ENCODE results near the gene ALPL.
"Not testable (repeated sequence)": the region's sequence is repeated elsewhere in the genome, so short reads cannot be mapped to it uniquely, and the experiment has no call there.

ALPL gene

GRCh38 chr1:21563971-21564370, 54.7 kb downstream of the ALPL start:
- DNase-seq = no peak

- peak; percentile 36 to 54 (median 43) for DNase-seq
Measured at GRCh38 chr1:21564521-21565095, 55.4 kb downstream of the ALPL start.

GRCh38 chr1:21565285-21565684, 56.1 kb downstream of the ALPL start:
- peak in 2 of 3 donors; percentile 9 to 30 for DNase-seq

- DNase-seq = not testable (repeated sequence)
Measured at GRCh38 chr1:21566361-21566760, 57.1 kb downstream of the ALPL start.

- no peak for DNase-seq
Measured at GRCh38 chr1:21567241-21568005, 58.2 kb downstream of the ALPL start.

GRCh38 chr1:21568006-21568746, 59.0 kb downstream of the ALPL start:
- DNase-seq = no peak

- DNase-seq = no peak
Measured at GRCh38 chr1:21568809-21569385, 59.7 kb downstream of the ALPL start.

- no peak for DNase-seq
Measured at GRCh38 chr1:21569820-21570527, 60.8 kb downstream of the ALPL start.

GRCh38 chr1:21570528-21570875, 61.3 kb downstream of the ALPL start:
- DNase-seq = no peak

GRCh38 chr1:21570885-21571284, 61.7 kb downstream of the ALPL start:
- DNase-seq = no peak

- DNase-seq = no peak
Measured at GRCh38 chr1:21572221-21572620, 63.0 kb downstream of the ALPL start.

GRCh38 chr1:21572735-21573277, 63.6 kb downstream of the ALPL start:
- DNase-seq = no peak

- no peak for DNase-seq
Measured at GRCh38 chr1:21573475-21573874, 64.3 kb downstream of the ALPL start.

GRCh38 chr1:21573971-21574465, 64.8 kb downstream of the ALPL start:
- DNase-seq = peak in 2 of 3 donors; percentile 14 to 24

GRCh38 chr1:21574466-21575151, 65.4 kb downstream of the ALPL start:
- DNase-seq = no peak

GRCh38 chr1:21575351-21575942, 66.2 kb downstream of the ALPL start:
- no peak for DNase-seq

- DNase-seq = no peak
Measured at GRCh38 chr1:21576031-21576797, 67.0 kb downstream of the ALPL start.

- no peak for DNase-seq
Measured at GRCh38 chr1:21576798-21577187, 67.6 kb downstream of the ALPL start.

- no peak for DNase-seq
Measured at GRCh38 chr1:21577324-21577723, 68.1 kb downstream of the ALPL start.

- DNase-seq = no peak
Measured at GRCh38 chr1:21577933-21578332, 68.7 kb downstream of the ALPL start.

GRCh38 chr1:21579791-21580190, 70.6 kb downstream of the ALPL start:
- DNase-seq = peak; percentile 34 to 62 (median 60)
